HepG2 (cell line): Measurements from ENCODE around the gene HTATIP2. TPM values are rescaled to one million over a fixed set of nuclear protein-coding genes. Genes with fewer than 3 reads are reported as not detected.

Source experiments
- AGO2 ChIP-seq: fragments of 200-400 bp; formaldehyde crosslinking; optimal IDR thresholded peaks from 2 replicates; pipeline ENCODE3; 2017; ENCODE audit warnings: mild to moderate bottlenecking, low read depth, low read length, moderate library complexity
- HNRNPLL ChIP-seq: fragments of 200-400 bp; formaldehyde crosslinking; IDR thresholded peaks from 2 replicates; pipeline ENCODE4 v1.6.1; 2017; ENCODE audit warnings: mild to moderate bottlenecking, low read depth, low read length; ENCODE audit not compliant: poor library complexity, severe bottlenecking
- HOXA9 ChIP-seq: sonication (generic); formaldehyde crosslinking; IDR thresholded peaks from 2 replicates; pipeline ENCODE4 v1.8.1; 2022; ENCODE audit warnings: missing genetic modification reagents, mild to moderate bottlenecking, moderate library complexity, borderline replicate concordance
- KLF9 ChIP-seq: IDR thresholded peaks from 2 replicates; pipeline ENCODE4 v1.6.1; 2016; ENCODE audit warnings: low read depth
- KMT2B ChIP-seq: IDR thresholded peaks from 2 replicates; pipeline ENCODE4 v1.6.1; 2016; ENCODE audit warnings: missing genetic modification reagents, missing compliant biosample characterization
- MIER2 ChIP-seq: IDR thresholded peaks from 2 replicates; pipeline ENCODE4 v1.6.1; 2016; ENCODE audit warnings: missing biosample characterization, missing genetic modification reagents
- NR2C2 ChIP-seq: sonication (generic); formaldehyde crosslinking; IDR thresholded peaks from 2 replicates; pipeline ENCODE4 v1.4.0; 2020; ENCODE audit warnings: missing genetic modification reagents, mild to moderate bottlenecking, moderate library complexity, borderline replicate concordance
- POGK ChIP-seq: sonication (generic); formaldehyde crosslinking; conservative IDR thresholded peaks from 2 replicates; pipeline ENCODE4 v1.8.0; 2022; ENCODE audit warnings: mild to moderate bottlenecking, moderate library complexity, missing genetic modification reagents
- REPIN1 ChIP-seq: sonication (generic); formaldehyde crosslinking; IDR thresholded peaks from 2 replicates; pipeline ENCODE4 v1.8.0; 2022; ENCODE audit warnings: missing genetic modification reagents, low read depth, mild to moderate bottlenecking, borderline replicate concordance
- RNF2 ChIP-seq: fragments of 450-650 bp; conservative IDR thresholded peaks from 2 replicates; pipeline ENCODE4 v1.6.1; 2016; ENCODE audit warnings: low read depth
- SMC3 ChIP-seq: IDR thresholded peaks from 2 replicates; pipeline ENCODE4 v1.6.1; 2011; ENCODE audit warnings: low read length, improper control_type of control experiment
- YY1 ChIP-seq: IDR thresholded peaks from 2 replicates; pipeline ENCODE4 v1.6.1; 2011; ENCODE audit warnings: low read length, low read depth, moderate library complexity, mild to moderate bottlenecking; ENCODE audit not compliant: insufficient read depth, insufficient replicate concordance
- ZBTB20 ChIP-seq: sonication (generic); formaldehyde crosslinking; IDR thresholded peaks from 2 replicates; pipeline ENCODE4 v1.8.1; 2023; ENCODE audit warnings: missing genetic modification reagents, low read depth, mild to moderate bottlenecking, borderline replicate concordance
- ZNF34 ChIP-seq: sonication (generic); formaldehyde crosslinking; IDR thresholded peaks from 2 replicates; pipeline ENCODE4 v1.4.0; 2020; ENCODE audit warnings: mild to moderate bottlenecking, missing genetic modification reagents, borderline replicate concordance
- ZNF407 ChIP-seq: sonication (generic); formaldehyde crosslinking; IDR thresholded peaks from one replicate; pipeline ENCODE4 v1.5.1; 2020; ENCODE audit warnings: mild to moderate bottlenecking, missing genetic modification reagents; ENCODE audit errors: not compliant biosample characterization
- ZNF616 ChIP-seq: sonication (generic); formaldehyde crosslinking; IDR thresholded peaks from 2 replicates; pipeline ENCODE4 v1.5.0; 2020; ENCODE audit warnings: low read depth, mild to moderate bottlenecking, missing genetic modification reagents
- ZNF709 ChIP-seq: sonication (generic); formaldehyde crosslinking; IDR thresholded peaks from 2 replicates; pipeline ENCODE4 v1.5.0; 2020; ENCODE audit warnings: mild to moderate bottlenecking, missing genetic modification reagents
- ZNF782 ChIP-seq: sonication (generic); formaldehyde crosslinking; IDR thresholded peaks from 2 replicates; pipeline ENCODE4 v1.4.0; 2020; ENCODE audit warnings: missing genetic modification reagents, mild to moderate bottlenecking, borderline replicate concordance
- ZSCAN9 ChIP-seq: IDR thresholded peaks from 2 replicates; pipeline ENCODE4 v1.6.1; 2016; ENCODE audit warnings: borderline replicate concordance
- polyA plus RNA-seq, 8 experiments: library from polyadenylated mRNA; depleted of rRNA in 3 of 8; stranded (reverse) in 7 of 8; unstranded in 1 of 8; fragments of >200 nt; fragmentation: Illumina TruSeq in 4 of 8; extraction: Trizol in 4 of 8; gene quantifications; 2 replicates each; pipeline versions ENCODE4 v1.2.1 to v1.2.3, GENCODE V29; 2011 to 2016; ENCODE audit warnings: low read depth in 4 of 8, missing spikeins in 1 of 8, mixed read lengths in 1 of 8; ENCODE audit not compliant: insufficient read depth in 1 of 8
- total RNA-seq, 5 experiments: library from RNA; depleted of rRNA; stranded (reverse); fragments of >200 nt; fragmentation: Illumina TruSeq; extraction: Trizol; gene quantifications; 2 replicates each; pipeline ENCODE4 v1.2.3, GENCODE V29; 2016; ENCODE audit warnings: low read depth in 1 of 5

The HTATIP2 gene
- total and polyA plus RNA-seq, 2 of the 13 experiments (the other 11 are each of a cell fraction or from before 2014, with no cell fraction given) = not detected

- TF ChIP-seq ZNF407 = peak; percentile 86
- peak; percentile 99 for TF ChIP-seq HNRNPLL
- TF ChIP-seq ZNF34 (CRISPR knock-in tag) = peak; percentile 86; the same call in 1 of the 2 replicates
- TF ChIP-seq RNF2 = peak; percentile 94
- TF ChIP-seq NR2C2 (CRISPR knock-in tag) = peak; percentile 69; the same call in 1 of the 2 replicates
- TF ChIP-seq HOXA9 (CRISPR knock-in tag) = no peak
- TF ChIP-seq ZBTB20 (CRISPR knock-in tag) = peak; percentile 19; the same call in 1 of the 2 replicates
- TF ChIP-seq AGO2 = peak; percentile 76
- TF ChIP-seq ZNF782 = peak; percentile 72
- TF ChIP-seq REPIN1 (CRISPR knock-in tag) = peak; percentile 71; the same call in 1 of the 2 replicates
- TF ChIP-seq KMT2B (CRISPR knock-in tag) = peak; percentile 89
- peak; percentile 22; the same call in 1 of the 2 replicates for TF ChIP-seq KLF9 (CRISPR knock-in tag)
- peak; percentile 91 for TF ChIP-seq ZNF616 (CRISPR knock-in tag)
- TF ChIP-seq SMC3 = 0 out of 2 replicates have a peak, but pooled peaks have one; percentile 24
- peak; percentile 84 for TF ChIP-seq POGK
- peak; percentile 13; the same call in 1 of the 2 replicates for TF ChIP-seq ZSCAN9 (CRISPR knock-in tag)
- TF ChIP-seq MIER2 = peak; percentile 61; the same call in 1 of the 2 replicates
- TF ChIP-seq ZNF709 = peak; percentile 96
- peak; percentile 39 for TF ChIP-seq YY1
Observed at GRCh38 chr11:20387261-20388095, 24.0 kb downstream of the HTATIP2 start, which contains the start of gene PRMT3 (continued).
